Heart left ventricle (tissue), 16 donors: ENCODE data around the gene AKR1C1. TPM values are rescaled to one million over a fixed set of nuclear protein-coding genes. Genes with fewer than 3 reads are reported as not detected.
"Not testable (repeated sequence)": the region's sequence is repeated elsewhere in the genome, so short reads cannot be mapped to it uniquely, and the experiment has no call there.

ENCODE experiments used
- ATAC-seq, 4 donors: fragments of 200-7000 bp; cut with Tn5 transposase; one replicate each; pipeline ENCODE4 v1.9.1; 2020 to 2022; ENCODE audit warnings: moderate library complexity in 4 of 4, mild to moderate bottlenecking in 3 of 4, moderate number of reproducible peaks in 1 of 4
- DNase-seq, 5 donors: peaks; one replicate each; pipeline ENCODE4 v3.0.0-alpha.2; 2020
- H3K27ac ChIP-seq, 12 donors: fragments of 200-600 bp; sonication (generic) in 4 of 12; one replicate each; pipeline versions ENCODE4 v1.5.0 to v1.8.0; 2016 to 2022; ENCODE audit warnings: mild to moderate bottlenecking in 2 of 12
- H3K27me3 ChIP-seq, 9 donors: fragments of 200-600 bp; sonication (generic) in 2 of 9; one replicate each; pipeline versions ENCODE4 v1.5.1 to v1.8.0; 2016 to 2022; ENCODE audit warnings: mild to moderate bottlenecking in 3 of 9
- H3K36me3 ChIP-seq, 9 donors: fragments of 200-600 bp; sonication (generic) in 2 of 9; one replicate each; pipeline versions ENCODE4 v1.5.0 to v1.8.0; 2018 to 2022; ENCODE audit warnings: mild to moderate bottlenecking in 2 of 9
- H3K4me1 ChIP-seq, 12 donors: fragments of 200-600 bp; sonication (generic) in 4 of 12; one replicate each; pipeline versions ENCODE4 v1.5.0 to v1.8.0; 2016 to 2022; ENCODE audit warnings: mild to moderate bottlenecking in 3 of 12
- H3K4me3 ChIP-seq, 12 donors: fragments of 200-600 bp; sonication (generic) in 4 of 12; one replicate each; pipeline versions ENCODE4 v1.5.0 to v1.8.0; 2017 to 2022; ENCODE audit warnings: mild to moderate bottlenecking in 9 of 12, moderate library complexity in 4 of 12
- H3K9me3 ChIP-seq, 12 donors: fragments of 200-600 bp; sonication (generic) in 4 of 12; one replicate each; pipeline versions ENCODE4 v1.5.0 to v1.8.0; 2016 to 2022; ENCODE audit warnings: mild to moderate bottlenecking in 1 of 12
- CTCF ChIP-seq, 12 donors: fragments of 200-600 bp; sonication (generic) in 4 of 12; IDR thresholded peaks; one replicate each; pipeline versions ENCODE4 v1.5.0 to v1.8.0; 2018 to 2022; ENCODE audit warnings: antibody characterized with exemption in 12 of 12, mild to moderate bottlenecking in 5 of 12
- POLR2A ChIP-seq, 2 donors: fragments of 450-650 bp; IDR thresholded peaks; one replicate each; pipeline ENCODE4 v1.6.1; 2017; ENCODE audit warnings: antibody characterized with exemption in 2 of 2, mild to moderate bottlenecking in 2 of 2, moderate library complexity in 2 of 2
- WGBS, 4 donors: extraction: QIAGEN DNeasy Blood & Tissue Kit in 2 of 4; methylation state at CpG; one replicate each; pipeline versions ENCODE4 v1.1.5 to v1.1.7; 2013 to 2018; 5-methylcytosine and 5-hydroxymethylcytosine counted together
- intact Hi-C, 10 donors: fragments of 100-400 bp; cut with DNase I; formaldehyde crosslinking; loops; one replicate each; pipeline versions ENCODE4 v1.11.1 to v1.14.2; 2022
- polyA plus RNA-seq, 2 donors: library from polyadenylated mRNA; stranded (reverse); fragments of 200-250 nt; gene quantifications; one replicate each; pipeline ENCODE4 v1.2.3, GENCODE V29; 2013
- total RNA-seq, 9 donors: library from RNA; depleted of rRNA in 2 of 9; stranded (reverse); fragments of >200 nt in 2 of 9; fragmentation: NEBNext Ultra II Directional in 3 of 9; extraction: Animal tissue kit (Norgen Biotek cat#: 25700) in 3 of 9; gene quantifications; one replicate each; pipeline versions ENCODE4 v1.1.0 to v1.2.4, GENCODE V29; 2016 to 2023
- donor health status: ischemic (EF 13 %, LVEDD 7.1; RV severe dilation, severe dysfunction).
- donor health status: healthy with polysubstance abuse.
- donor health status: DM: no; HTN: yes; CAD: no.
- donor health status: DM: no; HTN: no; CAD: no.
- donor health status: ischemic (EF 25% LVEDD 6.9; RV normal size, moderate dysfunction).
- donor health status: ischemic (EF 25% LVEDD 5.7; RV mildly dilated, moderate dysfunction).
- donor health status: healthy.
- donor health status: DM: yes; HTN: yes; CAD: no.
- donor health status: ischemic (EF 35%, LVEDD 5.7; RV mildly dilated, moderate dysfunction).
- donor health status: nonischemic (EF 11% LVEDD 7.7; RV severe dilation, severe dysfunction).
- donor health status: DM: yes; HTN: yes; CAD: no.
- donor health status: PGD.
- donor health status: ischemic (EF 29% LVEDD 5.4; RV normal size, mild dysfunction).
- donor health status: nonischemic (EF 23%, LVEDD 6.1; RV moderate dilation, normal function).

AKR1C1 gene
- total and polyA plus RNA-seq, 11 donors: 9.3 to 81.1 (median 16.5) TPM

- Histone ChIP-seq H3K4me3 (no peak overlapping the region), H3K27ac (no peak overlapping the region), H3K4me1 (peaks cover 0 to 6% (median 0%) of the 10 kb centered on the region in 12 donors), H3K9me3 (no peaks in the 10 kb centered on the region), H3K27me3 (no peaks in the 10 kb centered on the region), H3K36me3 (no peaks in the 10 kb centered on the region)
- no peak for TF ChIP-seq POLR2A (IDR thresholded peaks at IDR 0.05)
- TF ChIP-seq CTCF (IDR thresholded peaks at IDR 0.05): no peak
- intact Hi-C loops: loop anchor here in 3 of 10 donors (10.0 kb wide), 1 partner anchor 82 kb away; the partner anchor contains the start of gene AKR1C3 (in 3 of the 3)
- DNase-seq (no peak), ATAC-seq (no peak)
- WGBS, 4 donors: 65 to 89% (median 79%) methylated on average over 2 of the region's 2 CpGs
Measured at GRCh38 chr10:5012595-5012994, 49.4 kb downstream of the AKR1C1 start.

DNA sequence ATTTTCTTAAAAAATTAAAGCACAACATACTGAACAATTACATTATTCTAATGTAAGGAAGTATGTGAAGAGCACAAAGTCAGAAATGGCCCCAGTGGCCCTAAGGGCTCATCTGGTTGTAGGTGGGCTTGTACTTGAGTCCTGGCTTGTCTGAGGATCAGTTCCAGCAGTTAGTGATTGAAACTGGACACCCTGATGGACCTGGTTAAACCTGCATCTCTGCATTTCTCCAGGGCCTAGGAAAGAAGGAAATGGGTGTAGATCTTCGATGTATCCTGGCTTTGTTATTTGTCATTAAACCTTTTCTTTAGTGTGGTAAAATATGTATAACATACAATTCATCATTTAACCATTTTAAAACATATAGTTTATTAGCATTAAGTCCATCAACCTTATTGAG lies 50.2 kb downstream of the AKR1C1 start:
- 52 to 84% (median 72%) methylated on average over 1 of the region's 1 CpG for WGBS, 4 donors
- intact Hi-C loops: loop anchor here in 3 of 10 donors (10.0 kb wide), 1 partner anchor 81 kb away; the partner anchor contains the start of gene AKR1C3 (in 3 of the 3)
- Histone ChIP-seq H3K27me3 (no peaks in the 10 kb centered on the region), H3K9me3 (no peaks in the 10 kb centered on the region), H3K36me3 (no peaks in the 10 kb centered on the region), H3K27ac (no peak overlapping the region), H3K4me1 (peaks cover 0 to 13% (median 0%) of the 10 kb centered on the region in 12 donors), H3K4me3 (no peak overlapping the region)
- TF ChIP-seq POLR2A (IDR thresholded peaks at IDR 0.05) (no peak), CTCF (IDR thresholded peaks at IDR 0.05) (no peak)
- DNase-seq: no peak
- no peak for ATAC-seq

GRCh38 chr10:5014200-5014910 lies 51.1 kb downstream of the AKR1C1 start:
- 55 to 63% (median 61%) methylated on average over 4 of the region's 4 CpGs for whole genome bisulfite sequencing, 4 donors
- intact Hi-C loops: loop anchor here in 3 of 10 donors (10.0 kb wide), 1 partner anchor 80 kb away; the partner anchor contains the start of gene AKR1C3 (in 3 of the 3)
- ATAC-seq: not testable (repeated sequence)

DNA sequence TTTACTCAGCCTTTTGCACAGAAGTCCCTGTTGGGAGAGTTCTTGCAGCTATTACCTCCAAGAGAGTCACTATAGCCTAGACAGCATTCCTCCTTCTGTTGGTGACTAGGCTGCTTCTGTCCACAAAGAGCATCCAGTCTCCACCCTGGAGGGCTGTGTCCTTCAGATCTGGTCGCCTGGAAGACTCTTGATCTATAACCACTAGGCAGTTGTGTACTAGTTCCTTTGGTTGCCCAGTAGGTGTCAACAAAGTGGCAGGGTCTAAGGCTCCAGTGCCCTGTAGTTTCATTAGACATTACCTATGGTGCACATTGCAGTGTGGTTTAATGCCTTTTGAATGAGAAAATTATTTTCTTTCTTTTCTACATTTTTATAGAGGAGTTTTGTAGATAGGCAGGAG lies 51.7 kb downstream of the AKR1C1 start:
- Histone ChIP-seq H3K36me3 (no peaks in the 10 kb centered on the region), H3K9me3 (no peaks in the 10 kb centered on the region), H3K4me3 (no peak overlapping the region), H3K27me3 (no peaks in the 10 kb centered on the region), H3K4me1 (peaks cover 0 to 28% (median 13%) of the 10 kb centered on the region in 12 donors), H3K27ac (no peak overlapping the region)
- intact Hi-C loops: loop anchor here in 7 of 10 donors (5.0 to 10.0 kb wide), 4 partner anchors 77 to 267 kb away; partner anchors contain the start of gene AKR1C3 (in 5 of the 7)
- DNase-seq: no peak
- WGBS, 4 donors: 55 to 77% (median 60%) methylated on average over 1 of the region's 1 CpG
- TF ChIP-seq CTCF (IDR thresholded peaks at IDR 0.05): peak in 2 of 12 donors; percentile 6 to 11
- TF ChIP-seq POLR2A (IDR thresholded peaks at IDR 0.05): no peak
- no peak for ATAC-seq

More at GRCh38 chr10:5014200-5014910, 51.1 kb downstream of the AKR1C1 start:
- H3K27ac ChIP-seq, H3K4me3 ChIP-seq, DNase-seq, H3K9me3 ChIP-seq, H3K36me3 ChIP-seq, H3K27me3 ChIP-seq: not testable (repeated sequence)
- peaks cover 0 to 22% (median 9%) of the 10 kb centered on the region in 12 donors for H3K4me1 ChIP-seq
